ENCODE results near the gene SRRT.

GRCh38 chr7:100890653-100891567 is 16.0 kb downstream of the SRRT start:
- no peak for TF ChIP-seq CTCF (IDR thresholded peaks at IDR 0.05; ENCODE audit: low read depth, low read length, missing input control)
- no peak for TF ChIP-seq ATF3 (IDR thresholded peaks at IDR 0.05)
- no peak for TF ChIP-seq JUND (IDR thresholded peaks at IDR 0.05)
- no peak for TF ChIP-seq TAF1 (conservative IDR thresholded peaks at IDR 0.05)
- no peak for TF ChIP-seq REST (IDR thresholded peaks at IDR 0.05)
- no peak for TF ChIP-seq GABPA (IDR thresholded peaks at IDR 0.05 in 1 of 2, conservative IDR thresholded peaks at IDR 0.05 in 1 of 2)
- TF ChIP-seq YY1 (IDR thresholded peaks at IDR 0.05), result no peak
- TF ChIP-seq RAD21 (IDR thresholded peaks at IDR 0.05), result no peak
- TF ChIP-seq EGR1 (IDR thresholded peaks at IDR 0.05; ENCODE audit: low read depth in 2 of 2), result no peak
- TF ChIP-seq MAX (IDR thresholded peaks at IDR 0.05), result no peak

Data from liver (tissue), 3 donors.